Activated T-cell treated with anti-CD3 and anti-CD28 coated beads for 48 hours (primary cell): ENCODE data around the gene TBC1D22A.

ENCODE experiments used
- DNase-seq: peaks from one replicate; pipeline ENCODE4 v3.0.0-alpha.2; 2020; ENCODE audit warnings: low read depth

The TBC1D22A gene

GRCh38 chr22:47143249-47143938, 380.9 kb downstream of the TBC1D22A start:
- DNase-seq = no peak

GRCh38 chr22:47144076-47144765, 381.8 kb downstream of the TBC1D22A start:
- no peak for DNase-seq

- DNase-seq = no peak
These were observed 382.5 kb downstream of the TBC1D22A start for GRCh38 chr22:47144791-47145425.

- DNase-seq = no peak
These were observed 383.4 kb downstream of the TBC1D22A start for GRCh38 chr22:47145883-47146282.

- no peak for DNase-seq
These were observed 383.9 kb downstream of the TBC1D22A start for GRCh38 chr22:47146391-47146790.

GRCh38 chr22:47146941-47147340, 384.5 kb downstream of the TBC1D22A start:
- no peak for DNase-seq

- DNase-seq = no peak
These were observed 385.1 kb downstream of the TBC1D22A start for GRCh38 chr22:47147572-47147971.

- DNase-seq = no peak
These were observed 386.1 kb downstream of the TBC1D22A start for GRCh38 chr22:47148510-47148909.

- DNase-seq = no peak
These were observed 386.7 kb downstream of the TBC1D22A start for GRCh38 chr22:47148956-47149728.

- DNase-seq = no peak
These were observed 387.5 kb downstream of the TBC1D22A start for GRCh38 chr22:47149976-47150375.

GRCh38 chr22:47150426-47150825, 388.0 kb downstream of the TBC1D22A start:
- no peak for DNase-seq

- DNase-seq = no peak
These were observed 388.6 kb downstream of the TBC1D22A start for GRCh38 chr22:47151064-47151463.

- DNase-seq = no peak
These were observed 389.0 kb downstream of the TBC1D22A start for GRCh38 chr22:47151490-47151889.

GRCh38 chr22:47152236-47152635, 389.8 kb downstream of the TBC1D22A start:
- DNase-seq = no peak

GRCh38 chr22:47152938-47153337, 390.5 kb downstream of the TBC1D22A start:
- no peak for DNase-seq

- DNase-seq = no peak
These were observed 391.5 kb downstream of the TBC1D22A start for GRCh38 chr22:47153854-47154525.

GRCh38 chr22:47154621-47155081, 392.2 kb downstream of the TBC1D22A start:
- DNase-seq = no peak

GRCh38 chr22:47155131-47155885, 392.9 kb downstream of the TBC1D22A start:
- DNase-seq = no peak

GRCh38 chr22:47155912-47156311, 393.5 kb downstream of the TBC1D22A start:
- no peak for DNase-seq

GRCh38 chr22:47156352-47157092, 394.1 kb downstream of the TBC1D22A start:
- no peak for DNase-seq
